Activated naive CD4-positive, alpha-beta T cell treated with anti-CD3 and anti-CD28 coated beads, Interleukin-2, amount 10 ng/mL, durations not matched to agents 7 days and 5 days (primary cell): ENCODE results near the gene CEBPZ.
"Not testable (repeated sequence)": the region's sequence is repeated elsewhere in the genome, so short reads cannot be mapped to it uniquely, and the experiment has no call there.

Experiments used
- CTCF ChIA-PET: fragments of 350-600 bp; sonication (Branson Sonifier 250); formaldehyde crosslinking; loops from one replicate; lab custom pipeline; 2021; ENCODE audit warnings: antibody characterized with exemption; lab: Charles Lee
- DNase-seq: peaks from one replicate; pipeline ENCODE4 v3.0.0-alpha.2; 2020
- H3K27ac Mint-ChIP-seq: one replicate; pipeline ENCODE4 v1.8.0; 2021; ENCODE audit warnings: mild to moderate bottlenecking, moderate library complexity, mixed read lengths
- H3K27me3 Mint-ChIP-seq: one replicate; pipeline ENCODE4 v1.8.0; 2021; ENCODE audit warnings: mild to moderate bottlenecking, mixed read lengths
- H3K36me3 Mint-ChIP-seq: one replicate; pipeline ENCODE4 v1.8.0; 2021; ENCODE audit warnings: mixed read lengths
- H3K4me1 Mint-ChIP-seq: one replicate; pipeline ENCODE4 v1.8.0; 2021; ENCODE audit warnings: mixed read lengths
- H3K4me3 Mint-ChIP-seq: one replicate; pipeline ENCODE4 v1.8.0; 2021; ENCODE audit warnings: mild to moderate bottlenecking, moderate library complexity, mixed read lengths
- H3K9me3 Mint-ChIP-seq: one replicate; pipeline ENCODE4 v1.8.0; 2021; ENCODE audit warnings: mixed read lengths

CEBPZ gene

DNA sequence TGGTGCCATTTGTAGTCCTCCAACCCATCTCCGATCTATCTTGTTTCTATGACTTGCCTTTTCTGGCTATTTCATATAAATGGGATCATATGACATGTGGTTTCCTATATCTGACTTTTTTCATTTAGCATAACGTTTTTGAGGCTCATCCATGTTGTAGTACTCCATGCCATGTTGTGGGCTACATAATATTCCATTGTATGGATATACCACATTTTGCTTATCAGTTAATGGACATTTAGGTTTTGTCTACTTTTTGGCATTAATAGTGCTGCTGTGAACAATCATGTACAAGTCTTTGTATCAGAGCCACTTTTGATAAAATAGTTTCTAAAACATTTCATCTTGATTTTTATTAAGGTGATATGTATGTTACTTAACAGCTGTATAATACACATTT, 27.7 kb downstream of the CEBPZ start:
- Mint-ChIP-seq H3K4me1 (peaks cover 14% of the 10 kb centered on the region), H3K27ac (no peak overlapping the region), H3K4me3 (no peak overlapping the region), H3K9me3 (peaks cover 31% of the 10 kb centered on the region), H3K36me3 (peaks cover 67% of the 10 kb centered on the region), H3K27me3 (no peaks in the 10 kb centered on the region)
- DNase-seq: no peak
- CTCF ChIA-PET: interaction anchor here (0.9 kb wide), 1 partner anchor 101 kb away, joined by 3 read pairs; no protein-coding TSS in a partner anchor

DNA sequence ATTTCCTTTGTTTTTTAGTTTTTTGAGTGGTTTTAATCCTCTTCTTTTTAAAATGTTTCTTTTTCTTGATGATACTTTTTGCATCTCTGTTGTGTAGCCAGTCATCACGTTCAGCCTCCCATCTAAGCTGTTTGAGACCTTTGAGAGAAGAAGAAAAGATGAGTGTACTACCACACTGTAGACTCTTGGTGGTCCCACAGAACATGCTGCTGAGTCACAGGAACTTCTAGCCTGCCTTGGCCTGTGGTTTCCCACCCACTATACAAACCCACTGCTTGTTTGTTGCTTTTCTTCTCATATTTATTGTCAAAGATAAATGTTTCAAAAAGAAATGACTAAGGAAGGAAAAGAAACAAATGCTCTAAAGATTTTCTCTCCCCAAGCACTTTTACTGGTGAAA, 29.6 kb downstream of the CEBPZ start:
- Mint-ChIP-seq H3K27ac (peak overlapping the region; percentile 20), H3K4me3 (no peak overlapping the region), H3K36me3 (peaks cover 47% of the 10 kb centered on the region), H3K9me3 (peaks cover 14% of the 10 kb centered on the region), H3K4me1 (peaks cover 27% of the 10 kb centered on the region), H3K27me3 (no peaks in the 10 kb centered on the region)
- CTCF ChIA-PET: no interaction called here
- no peak for DNase-seq

DNA sequence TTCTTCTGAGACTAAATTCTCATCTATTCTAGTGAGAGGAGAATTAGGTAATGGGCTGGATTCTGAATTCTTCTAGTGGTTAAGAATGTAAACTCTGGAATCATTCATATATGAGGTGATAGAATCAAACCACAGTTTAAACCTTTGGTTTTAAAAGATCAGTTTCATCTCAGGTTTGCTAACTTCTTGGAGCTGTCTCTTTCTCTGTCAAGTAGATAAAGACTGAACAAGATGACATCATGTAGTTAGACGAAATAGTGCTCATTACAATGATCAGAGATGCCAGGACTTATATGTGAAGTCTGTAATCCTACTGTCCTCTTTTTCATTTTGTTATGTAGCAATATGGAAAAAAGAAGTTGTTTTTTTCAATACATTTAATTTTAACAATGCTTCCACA, 30.2 kb downstream of the CEBPZ start:
- peaks cover 45% of the 10 kb centered on the region for H3K36me3 Mint-ChIP-seq
- peaks cover 11% of the 10 kb centered on the region for H3K9me3 Mint-ChIP-seq
- no peak overlapping the region for H3K27ac Mint-ChIP-seq
- CTCF ChIA-PET: no interaction called here
- DNase-seq: no peak
- no peak overlapping the region for H3K4me3 Mint-ChIP-seq
- peaks cover 29% of the 10 kb centered on the region for H3K4me1 Mint-ChIP-seq
- H3K27me3 Mint-ChIP-seq: peaks cover 3% of the 10 kb centered on the region

DNA sequence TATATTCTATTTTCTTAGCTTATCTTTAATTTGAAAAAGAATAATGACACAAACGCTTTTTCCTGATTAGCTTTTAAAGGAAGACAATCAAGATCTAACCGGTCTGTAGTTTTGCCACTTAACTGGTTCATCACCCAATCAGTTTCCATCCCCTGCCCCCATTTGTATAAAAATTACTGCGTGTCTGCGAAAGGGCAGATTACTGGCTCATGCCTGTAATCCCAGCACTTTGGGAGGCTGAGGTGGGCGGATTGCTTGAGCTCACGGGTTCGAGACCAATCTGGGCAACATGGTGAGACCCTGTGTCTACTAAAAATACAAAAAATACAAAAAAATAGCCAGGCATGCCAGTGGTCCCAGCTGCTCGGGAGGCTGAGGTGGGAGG, 32.7 kb downstream of the CEBPZ start:
- H3K27ac Mint-ChIP-seq: no peak overlapping the region
- H3K4me1 Mint-ChIP-seq: peaks cover 34% of the 10 kb centered on the region
- peaks cover 8% of the 10 kb centered on the region for H3K27me3 Mint-ChIP-seq
- no peak for DNase-seq
- H3K36me3 Mint-ChIP-seq: peaks cover 24% of the 10 kb centered on the region
- peaks cover 3% of the 10 kb centered on the region for H3K9me3 Mint-ChIP-seq
- CTCF ChIA-PET: interaction anchor here (0.6 kb wide), 1 partner anchor 337 kb away, joined by 3 read pairs; no protein-coding TSS in a partner anchor
- H3K4me3 Mint-ChIP-seq: no peak overlapping the region

DNA sequence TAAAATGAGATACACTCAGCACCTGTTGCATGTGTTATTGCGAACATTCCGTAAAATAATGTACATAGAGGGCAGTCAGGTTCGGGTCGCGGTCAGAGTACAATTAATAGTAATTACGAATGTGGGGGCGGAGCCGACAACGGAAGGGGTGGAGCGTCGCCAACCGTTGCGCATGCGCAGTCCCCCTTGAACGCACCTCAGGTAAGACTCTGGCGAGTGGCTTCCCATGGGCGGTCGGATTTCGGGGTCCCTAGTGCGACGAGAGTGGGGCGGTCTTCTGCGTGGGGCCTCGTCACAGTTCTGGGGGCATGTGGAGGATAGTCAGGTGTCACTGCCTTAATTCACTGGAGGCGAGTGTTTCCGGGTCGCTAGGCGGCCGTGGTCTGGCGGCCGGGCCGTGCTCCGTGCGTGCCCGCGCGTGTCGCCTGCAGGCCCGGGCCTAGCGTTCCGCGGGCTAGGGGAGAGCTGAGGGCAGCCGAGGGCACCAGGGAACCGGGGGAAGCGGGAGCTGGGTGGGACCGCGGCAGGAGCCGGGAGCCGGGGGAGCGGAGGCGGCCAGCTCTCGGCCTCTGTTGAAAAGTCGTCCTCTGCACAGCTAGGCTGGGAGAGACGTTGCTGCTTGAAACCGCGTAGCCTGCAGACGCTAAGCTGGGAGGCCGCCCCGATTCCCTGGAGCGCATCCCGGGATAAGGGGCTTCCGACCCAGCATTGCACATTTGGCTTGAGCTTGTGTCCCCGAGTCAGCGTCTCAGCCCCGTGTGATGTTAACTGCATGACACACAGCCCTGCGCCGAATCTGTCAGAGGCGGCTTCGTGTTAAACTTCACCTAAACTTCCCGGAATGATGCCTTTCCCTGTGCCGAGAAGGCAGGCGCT, 34.8 kb downstream of the CEBPZ start, which contains the start of gene CEBPZOS:
TSS of gene CEBPZOS (plus strand) at position 177 of the 876 bp plus-strand sequence. CDS start 3,209 bp downstream, outside the sequence.
- Mint-ChIP-seq H3K36me3 (peaks cover 12% of the 10 kb centered on the region), H3K9me3 (no peaks in the 10 kb centered on the region), H3K4me1 (peaks cover 28% of the 10 kb centered on the region), H3K27me3 (peaks cover 13% of the 10 kb centered on the region), H3K27ac (peak within 1 kb of the TSS; percentile 97), H3K4me3 (peak within 1 kb of the TSS; percentile 100)
- CTCF ChIA-PET: interaction anchor here (0.8 to 1.2 kb wide), 2 partner anchors 28 to 41 kb away, joined by 3 read pairs; no protein-coding TSS in a partner anchor
- peak; percentile 89 for DNase-seq

DNA sequence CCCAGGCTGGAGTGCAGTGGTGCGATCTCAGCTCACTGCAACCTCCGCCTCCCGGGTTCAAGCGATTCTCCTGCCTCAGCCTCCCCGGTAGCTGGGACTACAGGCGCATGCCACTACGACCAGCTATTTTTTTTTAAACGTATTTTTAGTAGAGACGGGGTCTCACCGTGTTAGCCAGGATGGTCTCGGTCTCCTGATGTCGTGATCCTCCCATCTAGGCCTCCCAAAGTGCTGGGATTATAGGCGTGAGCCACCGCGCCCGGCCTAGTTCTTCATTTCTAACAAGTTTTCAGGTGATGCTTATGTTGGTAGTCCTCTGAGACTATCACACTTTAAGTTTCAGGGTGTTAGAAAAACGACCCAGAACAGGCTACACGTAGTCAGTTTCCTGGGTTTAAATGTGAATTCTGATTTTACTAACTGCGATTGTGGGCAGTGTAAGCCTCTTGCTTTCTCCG, 35.5 kb downstream of the CEBPZ start:
- peaks cover 25% of the 10 kb centered on the region for H3K4me1 Mint-ChIP-seq
- DNase-seq, CTCF ChIA-PET, H3K9me3 Mint-ChIP-seq, H3K36me3 Mint-ChIP-seq: not testable (repeated sequence)
- peaks cover 13% of the 10 kb centered on the region for H3K27me3 Mint-ChIP-seq
- peak overlapping the region; percentile 100 for H3K4me3 Mint-ChIP-seq
- H3K27ac Mint-ChIP-seq: peak overlapping the region; percentile 97

DNA sequence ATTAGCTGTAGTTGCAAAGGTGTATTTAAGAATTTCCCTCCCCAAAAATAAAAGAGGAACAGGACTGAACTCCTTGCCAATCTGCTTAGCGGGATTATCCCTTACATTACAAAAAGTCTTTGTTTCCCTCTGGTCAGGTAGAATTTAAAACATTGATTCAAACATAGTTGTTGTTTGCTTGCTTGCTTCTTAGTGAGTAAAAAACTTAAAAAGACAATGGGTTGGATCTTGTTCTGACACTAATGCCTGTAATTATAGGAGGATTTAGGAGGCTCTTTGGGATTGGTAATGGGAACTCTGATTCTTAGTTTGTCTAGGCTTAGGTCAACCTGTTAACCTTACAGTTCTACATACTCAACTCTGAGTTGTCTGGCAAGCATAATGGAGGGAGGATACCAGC, 38.8 kb downstream of the CEBPZ start:
- no peak overlapping the region for H3K27ac Mint-ChIP-seq
- CTCF ChIA-PET: interaction anchor here (2.5 kb wide), 1 partner anchor 24 kb away, joined by 8 read pairs; no protein-coding TSS in a partner anchor
- H3K4me1 Mint-ChIP-seq: peaks cover 15% of the 10 kb centered on the region
- H3K4me3 Mint-ChIP-seq: no peak overlapping the region
- peaks cover 25% of the 10 kb centered on the region for H3K27me3 Mint-ChIP-seq
- no peak for DNase-seq
- no peaks in the 10 kb centered on the region for H3K9me3 Mint-ChIP-seq
- H3K36me3 Mint-ChIP-seq: peaks cover 3% of the 10 kb centered on the region

DNA sequence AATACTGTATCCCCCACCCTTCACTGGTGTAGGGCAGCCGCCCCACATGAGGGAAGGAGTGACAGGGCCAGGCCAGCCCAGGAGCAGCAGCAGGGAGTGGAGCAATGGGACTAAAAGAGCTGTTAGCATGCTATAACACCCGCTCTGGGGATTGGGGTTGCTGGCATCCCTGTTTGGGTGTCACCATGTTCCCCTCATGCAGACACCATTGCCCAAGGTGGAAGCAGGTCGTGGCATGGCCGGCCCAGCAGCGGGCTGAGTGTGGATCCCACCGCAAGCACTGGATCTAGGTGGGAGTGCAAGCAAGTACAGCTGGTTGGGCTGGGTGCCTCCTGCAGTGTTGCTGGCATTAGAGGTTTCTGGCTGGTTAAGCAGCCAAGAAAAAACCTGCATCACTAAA, 39.6 kb downstream of the CEBPZ start:
- Mint-ChIP-seq H3K4me3 (no peak overlapping the region), H3K36me3 (peaks cover 3% of the 10 kb centered on the region), H3K27me3 (peaks cover 26% of the 10 kb centered on the region), H3K4me1 (peaks cover 7% of the 10 kb centered on the region), H3K9me3 (no peaks in the 10 kb centered on the region), H3K27ac (no peak overlapping the region)
- no peak for DNase-seq
- CTCF ChIA-PET: interaction anchor here (2.5 kb wide), 1 partner anchor 23 kb away, joined by 8 read pairs; no protein-coding TSS in a partner anchor

DNA sequence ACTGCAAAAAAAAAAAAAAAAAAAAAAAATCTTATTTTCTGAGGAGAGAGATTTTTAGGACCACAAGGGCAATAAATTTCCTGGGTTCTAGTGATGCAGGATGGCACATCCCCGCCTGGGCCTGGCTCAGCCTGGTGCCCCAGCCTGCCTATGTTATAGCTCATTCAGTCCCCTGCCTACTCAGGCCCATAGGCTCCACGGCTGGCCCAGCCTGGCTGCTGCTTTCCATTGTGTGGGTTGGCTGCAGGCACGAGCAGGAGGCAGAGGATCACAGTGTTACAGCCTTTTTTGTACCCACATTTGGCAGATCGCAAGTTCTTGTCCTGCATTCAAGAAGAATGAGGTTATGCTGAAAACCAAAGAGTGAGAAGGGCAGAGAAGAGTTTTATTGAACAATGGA, 40.1 kb downstream of the CEBPZ start:
- H3K36me3 Mint-ChIP-seq: peaks cover 2% of the 10 kb centered on the region
- H3K9me3 Mint-ChIP-seq: no peaks in the 10 kb centered on the region
- peaks cover 28% of the 10 kb centered on the region for H3K27me3 Mint-ChIP-seq
- H3K4me3 Mint-ChIP-seq: no peak overlapping the region
- no peak for DNase-seq
- CTCF ChIA-PET: interaction anchor here (2.5 kb wide), 1 partner anchor 22 kb away, joined by 8 read pairs; no protein-coding TSS in a partner anchor
- no peak overlapping the region for H3K27ac Mint-ChIP-seq
- peaks cover 5% of the 10 kb centered on the region for H3K4me1 Mint-ChIP-seq

DNA sequence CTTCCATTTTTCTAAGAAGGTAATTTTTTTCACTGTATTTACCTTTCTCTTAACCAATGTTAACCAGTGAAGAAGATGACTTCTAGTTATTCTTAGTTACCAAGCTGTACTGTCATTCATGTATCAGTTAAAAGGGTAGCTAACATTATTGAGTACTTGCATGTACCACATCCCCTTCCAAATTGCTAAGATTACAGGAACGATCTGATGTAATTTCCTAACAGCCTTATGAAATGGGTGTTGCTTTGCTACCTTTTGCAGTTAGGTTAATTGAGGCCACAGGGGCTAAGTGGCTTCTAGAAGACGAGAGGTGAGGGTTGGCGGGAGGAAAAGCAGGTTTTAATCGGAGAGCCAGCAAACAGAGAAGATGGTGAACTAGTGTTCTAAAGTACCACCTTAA, 41.1 kb downstream of the CEBPZ start:
- Mint-ChIP-seq H3K4me1 (peaks cover 1% of the 10 kb centered on the region), H3K27ac (no peak overlapping the region), H3K36me3 (no peaks in the 10 kb centered on the region), H3K27me3 (peaks cover 33% of the 10 kb centered on the region), H3K9me3 (no peaks in the 10 kb centered on the region), H3K4me3 (no peak overlapping the region)
- CTCF ChIA-PET: interaction anchor here (0.5 to 2.5 kb wide), 2 partner anchors 22 to 49 kb away, joined by 3 to 8 read pairs; no protein-coding TSS in a partner anchor
- no peak for DNase-seq

DNA sequence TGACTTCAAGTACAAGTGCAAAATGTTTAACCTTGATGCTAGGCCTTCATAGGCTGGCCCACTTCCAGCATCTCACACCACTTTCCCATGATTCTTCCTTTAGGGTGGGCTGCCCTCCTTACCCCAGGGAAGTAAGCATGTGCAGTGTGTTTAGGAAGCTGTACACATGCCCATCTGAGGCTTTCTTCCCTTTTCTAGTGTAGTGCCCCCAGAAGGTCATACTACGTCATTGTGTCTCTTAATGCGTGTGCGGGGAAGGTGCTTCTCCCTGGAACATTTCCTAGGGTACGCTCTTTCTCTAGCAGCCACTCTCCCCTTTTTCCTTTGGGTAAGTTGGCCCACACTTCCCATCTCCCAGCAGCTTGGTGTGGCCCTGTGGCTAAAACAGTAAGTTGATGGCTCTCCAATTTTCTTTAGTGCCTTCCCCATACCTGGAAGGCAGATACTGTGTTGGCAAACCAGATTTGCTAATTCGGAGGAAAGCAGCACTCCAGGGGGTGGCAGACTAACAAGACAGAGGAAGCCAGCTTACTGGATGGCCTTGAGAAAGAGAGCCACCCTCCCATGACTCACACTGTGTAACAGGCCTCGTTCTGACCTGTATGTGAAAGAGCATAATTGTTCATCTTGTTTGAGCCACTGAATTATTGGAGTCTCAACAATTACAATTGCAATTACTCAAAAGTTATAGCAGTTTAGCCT, 41.8 kb downstream of the CEBPZ start:
- Mint-ChIP-seq H3K4me3 (no peak overlapping the region), H3K27me3 (peaks cover 32% of the 10 kb centered on the region), H3K9me3 (no peaks in the 10 kb centered on the region), H3K4me1 (no peaks in the 10 kb centered on the region), H3K36me3 (no peaks in the 10 kb centered on the region), H3K27ac (no peak overlapping the region)
- DNase-seq: no peak
- CTCF ChIA-PET: interaction anchor here (0.5 to 2.3 kb wide), 3 partner anchors 20 to 49 kb away, joined by 3 to 5 read pairs (median 3); no protein-coding TSS in a partner anchor

DNA sequence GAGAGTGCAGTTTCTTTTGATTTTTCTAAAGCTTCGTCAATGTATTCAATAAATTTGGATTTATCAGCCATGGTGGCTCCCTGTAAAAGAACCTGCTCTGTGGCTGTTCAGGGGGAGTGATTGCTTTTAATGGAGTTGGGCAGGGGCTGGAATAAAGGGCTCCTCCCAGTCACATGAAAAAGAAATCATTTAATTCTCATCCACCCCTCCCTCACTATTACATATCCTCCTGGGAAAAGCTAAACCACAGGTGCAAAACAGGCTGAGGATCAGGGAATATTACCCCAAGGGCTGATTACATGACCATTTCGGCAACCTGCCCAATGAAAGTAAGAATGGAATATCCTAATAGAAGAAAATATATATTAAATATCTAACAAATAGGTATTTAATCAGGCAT, 42.8 kb downstream of the CEBPZ start, which contains the start of gene SULT6B1:
TSS of gene SULT6B1 (minus strand) at position 101 of the 400 bp plus-strand sequence. CDS start at position 71, 30 bp downstream.
- CTCF ChIA-PET: interaction anchor here (1.1 to 2.3 kb wide), 2 partner anchors 19 to 31 kb away, joined by 3 to 5 read pairs; no protein-coding TSS in a partner anchor
- H3K4me3 Mint-ChIP-seq: no peak within 1 kb of the TSS
- no peaks in the 10 kb centered on the region for H3K4me1 Mint-ChIP-seq
- no peak for DNase-seq
- H3K27me3 Mint-ChIP-seq: peaks cover 38% of the 10 kb centered on the region
- no peaks in the 10 kb centered on the region for H3K9me3 Mint-ChIP-seq
- no peak within 1 kb of the TSS for H3K27ac Mint-ChIP-seq
- no peaks in the 10 kb centered on the region for H3K36me3 Mint-ChIP-seq

DNA sequence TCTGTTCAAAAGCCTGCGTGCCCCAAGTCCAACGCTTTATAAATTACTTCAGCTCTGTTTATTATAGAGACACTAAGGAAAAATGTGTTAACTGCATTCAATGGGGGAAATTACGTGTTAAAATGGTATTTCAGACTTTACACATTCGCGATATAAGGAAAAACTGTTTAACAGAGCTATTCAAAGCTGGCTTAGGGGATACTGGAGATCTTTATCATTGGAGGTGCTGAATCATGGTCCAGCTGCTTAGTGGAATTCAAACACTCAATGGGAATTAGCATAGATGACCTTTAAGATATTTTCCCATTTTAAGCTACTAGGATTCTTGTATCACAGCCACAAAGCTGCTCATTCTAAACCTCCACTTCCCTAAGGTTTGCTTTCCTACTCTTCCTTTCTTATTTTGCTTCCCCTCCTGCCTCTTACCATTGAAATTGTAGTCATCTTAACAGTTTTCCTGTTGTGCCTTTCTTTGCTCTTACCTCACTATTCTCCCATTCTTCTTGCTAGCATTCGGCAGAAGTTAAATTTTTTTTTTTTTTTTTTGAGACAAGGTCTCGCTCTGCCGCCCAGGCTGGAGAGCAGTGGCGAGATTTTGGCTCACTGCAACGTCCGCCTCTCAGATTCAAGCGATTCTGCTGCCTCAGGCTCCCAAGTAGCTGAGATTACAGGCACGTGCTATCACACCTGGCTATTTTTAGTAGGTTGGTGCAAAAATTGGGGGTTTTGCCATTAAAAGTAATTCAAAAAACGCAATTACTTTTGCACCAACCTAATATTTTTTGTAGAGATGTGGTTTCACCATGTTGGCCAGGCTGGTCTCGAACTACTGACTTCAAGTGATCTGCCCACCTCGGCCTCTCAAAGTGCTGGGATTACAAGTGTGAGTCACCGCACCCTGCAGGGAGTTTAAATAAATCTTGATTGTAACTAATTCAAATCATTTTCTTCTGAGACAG, 49.4 kb downstream of the CEBPZ start:
- H3K4me3 Mint-ChIP-seq: no peak overlapping the region
- no peak overlapping the region for H3K27ac Mint-ChIP-seq
- no peaks in the 10 kb centered on the region for H3K4me1 Mint-ChIP-seq
- no peaks in the 10 kb centered on the region for H3K9me3 Mint-ChIP-seq
- CTCF ChIA-PET: no interaction called here
- H3K36me3 Mint-ChIP-seq: no peaks in the 10 kb centered on the region
- DNase-seq: no peak
- H3K27me3 Mint-ChIP-seq: peaks cover 53% of the 10 kb centered on the region
